ENCODE measurements around the gene SCN2B. TPM values are rescaled to one million over a fixed set of nuclear protein-coding genes. Genes with fewer than 3 reads are reported as not detected.

The SCN2B gene
- total and polyA plus RNA-seq, 2 of the 13 experiments (the other 11 are each of a cell fraction or from before 2014, with no cell fraction given), result 0.01 to 0.02 TPM

DNA sequence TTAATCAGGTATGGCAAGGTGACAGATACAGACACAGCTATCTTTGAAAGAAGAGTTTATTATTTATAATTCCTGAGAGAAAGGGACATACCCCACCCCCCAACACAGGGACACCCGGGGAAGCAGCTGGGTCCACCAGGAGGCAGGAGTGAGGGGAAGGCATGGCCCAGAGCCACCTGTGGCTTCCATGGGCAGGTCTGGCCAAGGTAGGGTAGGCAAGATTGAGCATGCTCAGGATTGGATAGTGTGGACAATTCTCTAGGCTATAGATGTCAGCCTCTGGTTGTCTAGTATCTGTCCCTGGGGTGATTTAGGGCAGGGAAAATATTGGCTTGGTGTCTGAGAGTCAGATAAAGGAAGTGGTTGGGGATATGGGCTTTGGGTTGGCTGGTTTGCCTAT, 62.2 kb downstream of the SCN2B start:
- no peaks in the 10 kb centered on the region for H3K36me3 ChIP-seq (replicated peaks in 1 of 2; ENCODE audit: control insufficient read depth in 1 of 2, insufficient read depth in 2 of 2, low read length in 2 of 2)
- ChIA-PET CTCF (ENCODE audit: low intra/inter-chr PET ratio, low total read pairs) (no interaction called here), POLR2A (no interaction called here)
- ATAC-seq (no peak), DNase-seq (ENCODE audit: low spot score) (no peak), FAIRE-seq (no peak)
- no peaks in the 10 kb centered on the region for H4K20me1 ChIP-seq (ENCODE audit: insufficient read depth, low read length)
- H3K4me2 ChIP-seq (ENCODE audit: low read depth, low read length), result no peak overlapping the region
- intact Hi-C loops (cut with micrococcal nuclease; ENCODE audit: unreplicated experiment) (no loop called here), in situ Hi-C loops (cut with HindIII; ENCODE audit: extremely low pct_ligation_motif_present, low pct_unique_long_range_greater_than_20kb) (no loop called here)
- H3K4me3 ChIP-seq (replicated peaks in 1 of 3; ENCODE audit: insufficient read depth in 1 of 3, low read depth in 2 of 3, low read length in 3 of 3), result no peak overlapping the region
- H3K79me2 ChIP-seq (ENCODE audit: insufficient read depth, low read length), result no peaks in the 10 kb centered on the region
- H3K9ac ChIP-seq (ENCODE audit: insufficient read depth, low read depth, low read length), result no peak overlapping the region
- 0% methylated on average over 1 of the region's 1 CpG for WGBS (ENCODE audit: low lambda C conversion rate)
- BruUV-seq (replicated peaks), result no TSS peak
- no peak overlapping the region for H2AFZ ChIP-seq (ENCODE audit: low read length)
- TF ChIP-seq SIX4 (CRISPR knock-in tag; IDR thresholded peaks at IDR 0.05) (no peak), ATF4 (CRISPR knock-in tag; IDR thresholded peaks at IDR 0.05) (no peak), HDAC2 (CRISPR knock-in tag; IDR thresholded peaks at IDR 0.05) (no peak), MED13 (CRISPR knock-in tag; IDR thresholded peaks at IDR 0.05) (no peak), ZNF614 (CRISPR knock-in tag; IDR thresholded peaks at IDR 0.05; ENCODE audit: borderline replicate concordance) (no peak), MZF1 (CRISPR knock-in tag; IDR thresholded peaks at IDR 0.05; ENCODE audit: borderline replicate concordance) (no peak), ELF4 (CRISPR knock-in tag; IDR thresholded peaks at IDR 0.05; ENCODE audit: borderline replicate concordance) (no peak), SNRNP70 (IDR thresholded peaks at IDR 0.05; ENCODE audit: low read depth, low read length) (no peak), ZNF496 (CRISPR knock-in tag; IDR thresholded peaks at IDR 0.05; ENCODE audit: insufficient replicate concordance) (no peak)
- peaks cover 2 to 17% of the 10 kb centered on the region in 2 experiments; a peak in 3 of 5 replicates for H3K27me3 ChIP-seq (ENCODE audit: control insufficient read depth in 1 of 2, insufficient read depth in 2 of 2, low read length in 2 of 2)
- peaks cover 10% of the 10 kb centered on the region for H3K4me1 ChIP-seq (ENCODE audit: insufficient read depth, low read length)
- no peaks in the 10 kb centered on the region for H3K9me3 ChIP-seq (ENCODE audit: low read length)
- H3K27ac ChIP-seq (ENCODE audit: extremely low read length, insufficient read depth, low read length), result no peak overlapping the region
